ENCODE measurements around the gene RTN4RL1. TPM values are rescaled to one million over a fixed set of nuclear protein-coding genes. Genes with fewer than 3 reads are reported as not detected.

Gene RTN4RL1
- total and polyA plus RNA-seq, 2 of the 4 experiments (the other 2 are of a cell fraction): under 0.01 to 0.03 TPM

- Histone ChIP-seq H3K56ac (ENCODE audit: extremely low read depth, insufficient read depth, low read length) (no peak overlapping the region), H2BK20ac (ENCODE audit: low read depth, low read length) (no peak overlapping the region), H3K23ac (ENCODE audit: low read depth, low read length) (no peak overlapping the region), H3K36me3 (ENCODE audit: control insufficient read depth, insufficient read depth, low read length) (no peaks in the 10 kb centered on the region), H4K8ac (ENCODE audit: low read depth in 2 of 2, low read length in 2 of 2) (no peak overlapping the region), H3K18ac (ENCODE audit: low read depth, low read length) (no peak overlapping the region), H3K4me1 (ENCODE audit: control insufficient read depth, insufficient read depth, low read length) (peaks cover 2% of the 10 kb centered on the region), H3K9ac (ENCODE audit: low read depth, low read length) (no peak overlapping the region), H3K9me3 (ENCODE audit: control insufficient read depth, insufficient read depth, low read length) (peaks cover 3% of the 10 kb centered on the region; the same call in 1 of the 2 replicates), H3K27ac (ENCODE audit: insufficient read depth, low read length) (no peak overlapping the region), H4K5ac (ENCODE audit: low read depth, low read length) (no peak overlapping the region), H3K4me2 (ENCODE audit: low read depth, low read length) (no peak overlapping the region), H3K79me1 (ENCODE audit: low read depth in 1 of 2, low read length in 2 of 2) (no peaks in the 10 kb centered on the region), H2AK9ac (replicated peaks; ENCODE audit: low read depth, low read length, poor library complexity) (no peak overlapping the region), H2BK15ac (ENCODE audit: low read depth, low read length) (no peak overlapping the region), H3K9me1 (ENCODE audit: insufficient read depth, low read length) (no peaks in the 10 kb centered on the region), H3K27me3 (ENCODE audit: control insufficient read depth, insufficient read depth, low read length) (peaks cover 60% of the 10 kb centered on the region), H3K4ac (ENCODE audit: low read depth, low read length) (no peak overlapping the region), H3K4me3 (ENCODE audit: insufficient read depth, low read depth, low read length) (no peak overlapping the region), H2AK5ac (ENCODE audit: low read depth, low read length) (no peak overlapping the region), H2BK120ac (ENCODE audit: low read depth, low read length) (no peak overlapping the region), H4K20me1 (ENCODE audit: insufficient read depth, low read length) (no peaks in the 10 kb centered on the region), H3K14ac (replicated peaks; ENCODE audit: low read depth, low read length) (no peak overlapping the region), H2BK5ac (ENCODE audit: low read depth, low read length, poor library complexity, severe bottlenecking) (no peak overlapping the region), H4K91ac (ENCODE audit: insufficient read depth, low read depth, low read length) (no peak overlapping the region), H2AFZ (replicated peaks; ENCODE audit: low read length, poor library complexity) (no peak overlapping the region)
- POLR2A ChIA-PET (ENCODE audit: unreplicated experiment): no interaction called here
- dilution Hi-C loops (cut with HindIII; ENCODE audit: low sequenced_read_pairs, unreplicated experiment): no loop called here
- intact Hi-C loops (cut with micrococcal nuclease): no loop called here
- no TSS peak for BruUV-seq (replicated peaks)
- CTCF ChIA-PET: no interaction called here
- no peak for DNase-seq
- ATAC-seq (ENCODE audit: low read depth): no peak
- no CpG with 5 or more reads among the region's 10 CpGs for WGBS, 2 experiments (ENCODE audit: extremely low coverage in 2 of 2, insufficient read length in 1 of 2)
- TF ChIP-seq NFE2L2 (IDR thresholded peaks at IDR 0.05; ENCODE audit: low read depth, low read length) (no peak), MXI1 (IDR thresholded peaks at IDR 0.05; ENCODE audit: borderline replicate concordance, low read depth, low read length) (no peak), USF2 (IDR thresholded peaks at IDR 0.05; ENCODE audit: low read depth, low read length) (no peak), CEBPB (IDR thresholded peaks at IDR 0.05; ENCODE audit: low read depth, low read length) (no peak), RCOR1 (IDR thresholded peaks at IDR 0.05; ENCODE audit: insufficient replicate concordance, low read length) (no peak)
- in situ Hi-C loops (cut with MboI; ENCODE audit: low sequenced_read_pairs): no loop called here
Measured at GRCh38 chr17:1975573-1975972, 49.6 kb downstream of the RTN4RL1 start.
